Measurements from ENCODE around the gene USP51. TPM values are rescaled to one million over a fixed set of nuclear protein-coding genes. Genes with fewer than 3 reads are reported as not detected.
"Not testable (repeated sequence)": the region's sequence is repeated elsewhere in the genome, so short reads cannot be mapped to it uniquely, and the experiment has no call there.

The USP51 gene
- total RNA-seq, 1 experiment from 2014 or later: 1.7 TPM

DNA sequence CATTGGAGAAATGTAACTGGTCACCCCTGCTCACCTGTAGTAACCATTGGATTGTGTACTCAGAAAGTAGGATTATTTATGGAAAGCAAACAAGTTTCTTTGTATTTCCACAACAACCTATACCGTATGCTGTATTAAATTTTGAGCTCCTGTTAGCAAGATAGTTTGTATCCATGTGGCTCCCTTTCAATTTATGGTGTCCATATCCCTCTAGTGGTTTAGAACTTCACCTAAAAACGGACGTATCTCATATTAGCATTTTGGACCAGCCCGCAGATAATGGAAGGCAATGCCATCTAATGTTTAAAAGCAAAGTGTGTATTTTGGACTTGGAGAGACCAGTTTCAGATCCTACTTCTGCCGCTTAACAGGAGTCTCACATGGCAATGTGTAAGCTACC lies 17.4 kb upstream of the USP51 start:
- H3K9me3 ChIP-seq (ENCODE audit: control insufficient read depth, insufficient read depth, low read depth, low read length); H3K36me3 ChIP-seq (ENCODE audit: control insufficient read depth, insufficient read depth, low read length); BruUV-seq (replicated peaks); intact Hi-C loops (cut with micrococcal nuclease; ENCODE audit: unreplicated experiment); DNase-seq (ENCODE audit: low read depth, low spot score); ATAC-seq; POLR2A ChIA-PET; H3K27me3 ChIP-seq (ENCODE audit: control insufficient read depth, insufficient read depth, low read length); H3K27ac ChIP-seq (ENCODE audit: low read length); H3K4me1 ChIP-seq (ENCODE audit: control insufficient read depth, insufficient read depth, low read length); CTCF ChIA-PET; H3K4me3 ChIP-seq (ENCODE audit: low read depth in 2 of 2, low read length in 2 of 2); in situ Hi-C loops (cut with HindIII; ENCODE audit: low pct_unique_long_range_greater_than_20kb, low sequenced_read_pairs): not testable (repeated sequence)

DNA sequence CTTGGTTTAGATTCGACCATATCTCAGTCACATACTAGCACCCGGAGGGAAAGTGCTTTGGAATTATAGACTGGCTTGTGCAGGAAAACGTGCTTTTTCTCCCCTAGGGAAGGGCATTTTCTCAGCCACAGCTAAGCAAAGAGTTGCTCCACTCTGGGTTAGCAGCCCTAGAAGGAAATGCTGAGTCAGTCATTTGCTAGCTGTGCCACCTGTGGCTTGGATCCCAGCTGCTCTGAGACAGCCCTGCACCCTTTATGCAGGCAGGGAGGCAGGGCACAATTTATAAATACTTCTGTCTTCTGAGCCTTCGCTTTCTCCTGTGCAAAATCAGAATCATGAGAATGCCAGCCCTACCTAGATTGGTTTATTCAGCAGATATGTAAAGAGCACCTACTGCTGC lies 1.3 kb upstream of the USP51 start:
- CTCF ChIA-PET: no interaction called here
- Histone ChIP-seq H3K27me3 (ENCODE audit: control insufficient read depth, insufficient read depth, low read length) (no peaks in the 10 kb centered on the region), H3K27ac (ENCODE audit: low read length) (no peak overlapping the region), H3K36me3 (ENCODE audit: control insufficient read depth, insufficient read depth, low read length) (no peaks in the 10 kb centered on the region), H3K9me3 (ENCODE audit: control insufficient read depth, insufficient read depth, low read depth, low read length) (no peaks in the 10 kb centered on the region), H3K4me1 (ENCODE audit: control insufficient read depth, insufficient read depth, low read length) (no peaks in the 10 kb centered on the region), H3K4me3 (ENCODE audit: low read depth in 2 of 2, low read length in 2 of 2) (no peak overlapping the region)
- BruUV-seq (replicated peaks): no TSS peak
- TF ChIP-seq TCF7L2 (IDR thresholded peaks at IDR 0.05; ENCODE audit: low read depth, low read length): no peak
- TF ChIP-seq, protein P1, sequence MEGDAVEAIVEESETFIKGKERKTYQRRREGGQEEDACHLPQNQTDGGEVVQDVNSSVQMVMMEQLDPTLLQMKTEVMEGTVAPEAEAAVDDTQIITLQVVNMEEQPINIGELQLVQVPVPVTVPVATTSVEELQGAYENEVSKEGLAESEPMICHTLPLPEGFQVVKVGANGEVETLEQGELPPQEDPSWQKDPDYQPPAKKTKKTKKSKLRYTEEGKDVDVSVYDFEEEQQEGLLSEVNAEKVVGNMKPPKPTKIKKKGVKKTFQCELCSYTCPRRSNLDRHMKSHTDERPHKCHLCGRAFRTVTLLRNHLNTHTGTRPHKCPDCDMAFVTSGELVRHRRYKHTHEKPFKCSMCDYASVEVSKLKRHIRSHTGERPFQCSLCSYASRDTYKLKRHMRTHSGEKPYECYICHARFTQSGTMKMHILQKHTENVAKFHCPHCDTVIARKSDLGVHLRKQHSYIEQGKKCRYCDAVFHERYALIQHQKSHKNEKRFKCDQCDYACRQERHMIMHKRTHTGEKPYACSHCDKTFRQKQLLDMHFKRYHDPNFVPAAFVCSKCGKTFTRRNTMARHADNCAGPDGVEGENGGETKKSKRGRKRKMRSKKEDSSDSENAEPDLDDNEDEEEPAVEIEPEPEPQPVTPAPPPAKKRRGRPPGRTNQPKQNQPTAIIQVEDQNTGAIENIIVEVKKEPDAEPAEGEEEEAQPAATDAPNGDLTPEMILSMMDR (IDR thresholded peaks at IDR 0.05): no peak
- no peak for TF ChIP-seq SIN3A (IDR thresholded peaks at IDR 0.05; ENCODE audit: borderline replicate concordance, insufficient read depth, low read depth, low read length)
- TF ChIP-seq, protein P2, sequence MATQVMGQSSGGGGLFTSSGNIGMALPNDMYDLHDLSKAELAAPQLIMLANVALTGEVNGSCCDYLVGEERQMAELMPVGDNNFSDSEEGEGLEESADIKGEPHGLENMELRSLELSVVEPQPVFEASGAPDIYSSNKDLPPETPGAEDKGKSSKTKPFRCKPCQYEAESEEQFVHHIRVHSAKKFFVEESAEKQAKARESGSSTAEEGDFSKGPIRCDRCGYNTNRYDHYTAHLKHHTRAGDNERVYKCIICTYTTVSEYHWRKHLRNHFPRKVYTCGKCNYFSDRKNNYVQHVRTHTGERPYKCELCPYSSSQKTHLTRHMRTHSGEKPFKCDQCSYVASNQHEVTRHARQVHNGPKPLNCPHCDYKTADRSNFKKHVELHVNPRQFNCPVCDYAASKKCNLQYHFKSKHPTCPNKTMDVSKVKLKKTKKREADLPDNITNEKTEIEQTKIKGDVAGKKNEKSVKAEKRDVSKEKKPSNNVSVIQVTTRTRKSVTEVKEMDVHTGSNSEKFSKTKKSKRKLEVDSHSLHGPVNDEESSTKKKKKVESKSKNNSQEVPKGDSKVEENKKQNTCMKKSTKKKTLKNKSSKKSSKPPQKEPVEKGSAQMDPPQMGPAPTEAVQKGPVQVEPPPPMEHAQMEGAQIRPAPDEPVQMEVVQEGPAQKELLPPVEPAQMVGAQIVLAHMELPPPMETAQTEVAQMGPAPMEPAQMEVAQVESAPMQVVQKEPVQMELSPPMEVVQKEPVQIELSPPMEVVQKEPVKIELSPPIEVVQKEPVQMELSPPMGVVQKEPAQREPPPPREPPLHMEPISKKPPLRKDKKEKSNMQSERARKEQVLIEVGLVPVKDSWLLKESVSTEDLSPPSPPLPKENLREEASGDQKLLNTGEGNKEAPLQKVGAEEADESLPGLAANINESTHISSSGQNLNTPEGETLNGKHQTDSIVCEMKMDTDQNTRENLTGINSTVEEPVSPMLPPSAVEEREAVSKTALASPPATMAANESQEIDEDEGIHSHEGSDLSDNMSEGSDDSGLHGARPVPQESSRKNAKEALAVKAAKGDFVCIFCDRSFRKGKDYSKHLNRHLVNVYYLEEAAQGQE (IDR thresholded peaks at IDR 0.05; ENCODE audit: insufficient read depth in 1 of 2, low read depth in 2 of 2, low read length in 1 of 2): no peak
- TF ChIP-seq POLR2AphosphoS5 (IDR thresholded peaks at IDR 0.05; ENCODE audit: low read depth, low read length): no peak
- intact Hi-C loops (cut with micrococcal nuclease; ENCODE audit: unreplicated experiment): no loop called here
- POLR2A ChIA-PET: no interaction called here
- DNase-seq (ENCODE audit: low read depth, low spot score) (no peak), ATAC-seq (no peak)
- in situ Hi-C loops (cut with HindIII; ENCODE audit: low pct_unique_long_range_greater_than_20kb, low sequenced_read_pairs): no loop called here

DNA sequence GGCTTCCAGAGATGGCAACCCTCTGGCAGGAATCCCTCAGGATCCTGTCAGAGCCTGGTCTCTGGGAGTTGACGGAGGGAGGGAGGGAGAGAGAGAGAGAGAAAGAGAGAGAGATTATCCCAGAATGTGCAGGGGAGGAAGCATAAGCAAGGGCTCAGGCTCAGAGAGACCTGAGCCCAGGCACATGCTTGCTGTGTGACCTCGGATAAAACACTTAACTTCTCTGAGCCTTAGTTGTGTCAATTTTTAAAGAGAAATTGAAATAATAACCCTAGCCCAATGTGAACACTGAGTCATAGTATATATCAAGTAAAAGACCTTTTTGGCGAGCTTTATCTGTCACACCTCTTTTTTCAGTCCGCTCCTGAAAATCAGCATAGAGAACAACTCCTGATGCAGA lies 473 bp upstream of the USP51 start:
- POLR2A ChIA-PET: no interaction called here
- Histone ChIP-seq H3K4me1 (ENCODE audit: control insufficient read depth, insufficient read depth, low read length) (no peaks in the 10 kb centered on the region), H3K9me3 (ENCODE audit: control insufficient read depth, insufficient read depth, low read depth, low read length) (no peaks in the 10 kb centered on the region), H3K27me3 (ENCODE audit: control insufficient read depth, insufficient read depth, low read length) (no peaks in the 10 kb centered on the region), H3K4me3 (ENCODE audit: low read depth in 2 of 2, low read length in 2 of 2) (peak overlapping the region; percentile 65 to 86; a peak in 3 of 4 replicates), H3K27ac (ENCODE audit: low read length) (no peak overlapping the region), H3K36me3 (ENCODE audit: control insufficient read depth, insufficient read depth, low read length) (no peaks in the 10 kb centered on the region)
- in situ Hi-C loops (cut with HindIII; ENCODE audit: low pct_unique_long_range_greater_than_20kb, low sequenced_read_pairs): no loop called here
- intact Hi-C loops (cut with micrococcal nuclease; ENCODE audit: unreplicated experiment): no loop called here
- no TSS peak for BruUV-seq (replicated peaks)
- no peak for DNase-seq (ENCODE audit: low read depth, low spot score)
- ATAC-seq: no peak
- no peak for TF ChIP-seq SIN3A (IDR thresholded peaks at IDR 0.05; ENCODE audit: borderline replicate concordance, insufficient read depth, low read depth, low read length)
- TF ChIP-seq, protein P2 (IDR thresholded peaks at IDR 0.05; ENCODE audit: insufficient read depth in 1 of 2, low read depth in 2 of 2, low read length in 1 of 2): no peak
- TF ChIP-seq, protein P1 (IDR thresholded peaks at IDR 0.05): no peak
- no peak for TF ChIP-seq TCF7L2 (IDR thresholded peaks at IDR 0.05; ENCODE audit: low read depth, low read length)
- TF ChIP-seq POLR2AphosphoS5 (IDR thresholded peaks at IDR 0.05; ENCODE audit: low read depth, low read length): no peak
- CTCF ChIA-PET: interaction anchor here (0.7 kb wide), 1 partner anchor 32 kb away, joined by 5 read pairs; no protein-coding TSS in a partner anchor

All from Panc1 (cell line).